Measurements from ENCODE around the gene CCDC89. TPM values are rescaled to one million over a fixed set of nuclear protein-coding genes. Genes with fewer than 3 reads are reported as not detected.

Gene CCDC89
- total and polyA plus RNA-seq, 2 of the 4 experiments (the other 2 are of a cell fraction), result 4.0 to 7.9 TPM

- TF ChIP-seq ELK1 (IDR thresholded peaks at IDR 0.05; ENCODE audit: borderline replicate concordance, low read depth, low read length) (no peak), BHLHE40 (IDR thresholded peaks at IDR 0.05; ENCODE audit: low read depth, low read length) (no peak), POLR2A (IDR thresholded peaks at IDR 0.05; ENCODE audit: low read depth, low read length) (peak; percentile 94), FOS (IDR thresholded peaks at IDR 0.05; ENCODE audit: low read depth, low read length) (peak; percentile 2; the same call in 1 of the 2 replicates)
These were observed 21.1 kb downstream of the CCDC89 start, which contains the start of gene CREBZF (continued) for GRCh38 chr11:85664615-85665481.

Data from IMR-90 (cell line).